Progenitor cell of endocrine pancreas (in vitro differentiated cells): ENCODE results near the gene PPP1R3G. TPM values are rescaled to one million over a fixed set of nuclear protein-coding genes. Genes with fewer than 3 reads are reported as not detected.
A peak's percentile ranks its signal among the peaks of the same experiment; 100 is the strongest.

Experiments
- DNase-seq: peaks from one replicate; pipeline ENCODE4 v3.0.0; 2021; ENCODE audit warnings: low spot score; ENCODE audit not compliant: unreplicated experiment
- H3K27ac Mint-ChIP-seq: 2 replicates; pipeline ENCODE4 v1.8.0; 2021; ENCODE audit warnings: mild to moderate bottlenecking, moderate library complexity, mixed read lengths
- H3K27me3 Mint-ChIP-seq: 2 replicates; pipeline ENCODE4 v1.8.0; 2021; ENCODE audit warnings: mixed read lengths
- H3K36me3 Mint-ChIP-seq: 2 replicates; pipeline ENCODE4 v1.8.0; 2022; ENCODE audit warnings: mixed read lengths; ENCODE audit not compliant: insufficient read depth
- H3K4me1 Mint-ChIP-seq: 2 replicates; pipeline ENCODE4 v1.8.0; 2021; ENCODE audit warnings: low read depth, mixed read lengths
- H3K4me3 Mint-ChIP-seq: 2 replicates; pipeline ENCODE4 v1.8.0; 2021; ENCODE audit warnings: low read depth, mild to moderate bottlenecking, moderate library complexity, mixed read lengths
- H3K9me3 Mint-ChIP-seq: 2 replicates; pipeline ENCODE4 v1.8.0; 2021; ENCODE audit warnings: low read depth, mixed read lengths
- CTCF ChIP-seq: fragments of 200-600 bp; sonication (generic); IDR thresholded peaks from one replicate; pipeline ENCODE4 v1.5.0; 2021; ENCODE audit warnings: antibody characterized with exemption, mild to moderate bottlenecking; ENCODE audit not compliant: unreplicated experiment
- total RNA-seq: library from RNA; stranded (reverse); gene quantifications from 2 replicates; pipeline ENCODE4 v1.2.1, GENCODE V29; 2021

PPP1R3G gene
- total RNA-seq, 1 donor from 2014 or later, result 0.07 TPM

GRCh38 chr6:5083307-5083583, 1.9 kb upstream of the PPP1R3G start:
- Mint-ChIP-seq H3K36me3 (no peaks in the 10 kb centered on the region), H3K4me1 (peaks cover 2% of the 10 kb centered on the region), H3K27me3 (peaks cover 63% of the 10 kb centered on the region), H3K4me3 (peak overlapping the region; percentile 46), H3K9me3 (peaks cover 4% of the 10 kb centered on the region), H3K27ac (no peak overlapping the region)
- TF ChIP-seq CTCF, result no peak
- DNase-seq, result no peak

- no peaks in the 10 kb centered on the region for H3K36me3 Mint-ChIP-seq
- DNase-seq, result no peak
- H3K27me3 Mint-ChIP-seq, result peaks cover 68% of the 10 kb centered on the region
- H3K4me1 Mint-ChIP-seq, result peaks cover 2% of the 10 kb centered on the region
- no peak for TF ChIP-seq CTCF
- H3K27ac Mint-ChIP-seq, result no peak overlapping the region
- peaks cover 4% of the 10 kb centered on the region for H3K9me3 Mint-ChIP-seq
- peak overlapping the region; percentile 46 for H3K4me3 Mint-ChIP-seq
These were observed 1.3 kb upstream of the PPP1R3G start for GRCh38 chr6:5083813-5084359.

GRCh38 chr6:5084360-5084780, 771 bp upstream of the PPP1R3G start:
- TF ChIP-seq CTCF, result no peak
- Mint-ChIP-seq H3K4me3 (peak overlapping the region; percentile 72), H3K4me1 (peaks cover 2% of the 10 kb centered on the region), H3K36me3 (no peaks in the 10 kb centered on the region), H3K27ac (no peak overlapping the region), H3K27me3 (peaks cover 67% of the 10 kb centered on the region), H3K9me3 (peaks cover 2% of the 10 kb centered on the region)
- no peak for DNase-seq

- H3K4me1 Mint-ChIP-seq, result peaks cover 2% of the 10 kb centered on the region
- H3K27me3 Mint-ChIP-seq, result peaks cover 69% of the 10 kb centered on the region
- no peak for TF ChIP-seq CTCF
- DNase-seq, result peak; percentile 39
- no peak overlapping the region for H3K27ac Mint-ChIP-seq
- H3K4me3 Mint-ChIP-seq, result peak overlapping the region; percentile 57
- no peaks in the 10 kb centered on the region for H3K36me3 Mint-ChIP-seq
- no peaks in the 10 kb centered on the region for H3K9me3 Mint-ChIP-seq
These were observed 630 bp downstream of the PPP1R3G start for GRCh38 chr6:5085648-5086293.

GRCh38 chr6:5086294-5086890, 1.3 kb downstream of the PPP1R3G start:
- H3K9me3 Mint-ChIP-seq, result no peaks in the 10 kb centered on the region
- peaks cover 2% of the 10 kb centered on the region for H3K4me1 Mint-ChIP-seq
- no peak for TF ChIP-seq CTCF
- peaks cover 70% of the 10 kb centered on the region for H3K27me3 Mint-ChIP-seq
- H3K27ac Mint-ChIP-seq, result no peak overlapping the region
- DNase-seq, result no peak
- H3K36me3 Mint-ChIP-seq, result no peaks in the 10 kb centered on the region
- peak overlapping the region; percentile 14 for H3K4me3 Mint-ChIP-seq
